ENCODE measurements around the gene PRRT1B.
"Not testable (repeated sequence)": the region's sequence is repeated elsewhere in the genome, so short reads cannot be mapped to it uniquely, and the experiment has no call there.

PRRT1B gene

GRCh38 chr9:131545786-131546335 is 538 bp downstream of the PRRT1B start:
- no peak for TF ChIP-seq CTCF (IDR thresholded peaks at IDR 0.05; ENCODE audit: insufficient read depth, low read length, poor library complexity, severe bottlenecking)
- no peak for TF ChIP-seq EZH2phosphoT487 (conservative IDR thresholded peaks at IDR 0.05; ENCODE audit: low read length)
- H3K36me3 ChIP-seq (ENCODE audit: low read length) = no peaks in the 10 kb centered on the region
- no peaks in the 10 kb centered on the region for H3F3A ChIP-seq (ENCODE audit: insufficient read depth)
- H2AFZ ChIP-seq (ENCODE audit: low read depth, low read length, severe bottlenecking) = no peak overlapping the region
- H3K9me2 ChIP-seq (replicated peaks; ENCODE audit: insufficient read depth, low read length) = no peaks in the 10 kb centered on the region
- no peaks in the 10 kb centered on the region for H3K79me2 ChIP-seq (ENCODE audit: insufficient read depth, low read length)
- no peaks in the 10 kb centered on the region for H4K20me1 ChIP-seq (ENCODE audit: low read depth, low read length)
- H3K4me2 ChIP-seq (ENCODE audit: low read depth, low read length, poor library complexity, severe bottlenecking) = no peak overlapping the region
- H3K27me3 ChIP-seq (ENCODE audit: low read length) = no peaks in the 10 kb centered on the region
- no peak overlapping the region for H3K9ac ChIP-seq (ENCODE audit: low read length)
- H3K27ac ChIP-seq (ENCODE audit: low read depth, low read length) = no peak overlapping the region
- no peak overlapping the region for H3K4me3 ChIP-seq (ENCODE audit: insufficient read depth, low read length, poor library complexity, severe bottlenecking)
- peaks cover 5% of the 10 kb centered on the region; the same call in 1 of the 2 replicates for H3K9me3 ChIP-seq (ENCODE audit: insufficient read depth, low read length)

- no peaks in the 10 kb centered on the region for H3F3A ChIP-seq (ENCODE audit: insufficient read depth)
- no peaks in the 10 kb centered on the region for H3K9me2 ChIP-seq (replicated peaks; ENCODE audit: insufficient read depth, low read length)
- no peaks in the 10 kb centered on the region for H3K36me3 ChIP-seq (ENCODE audit: low read length)
- H3K9me3 ChIP-seq (ENCODE audit: insufficient read depth, low read length) = peaks cover 5% of the 10 kb centered on the region; the same call in 1 of the 2 replicates
- H3K27ac ChIP-seq (ENCODE audit: low read depth, low read length) = no peak overlapping the region
- H4K20me1 ChIP-seq (ENCODE audit: low read depth, low read length) = no peaks in the 10 kb centered on the region
- TF ChIP-seq EZH2phosphoT487 (conservative IDR thresholded peaks at IDR 0.05; ENCODE audit: low read length) = no peak
- TF ChIP-seq CTCF (IDR thresholded peaks at IDR 0.05; ENCODE audit: insufficient read depth, low read length, poor library complexity, severe bottlenecking) = no peak
- no peak overlapping the region for H2AFZ ChIP-seq (ENCODE audit: low read depth, low read length, severe bottlenecking)
- no peaks in the 10 kb centered on the region for H3K27me3 ChIP-seq (ENCODE audit: low read length)
- H3K79me2 ChIP-seq (ENCODE audit: insufficient read depth, low read length) = no peaks in the 10 kb centered on the region
- H3K4me3 ChIP-seq (ENCODE audit: insufficient read depth, low read length, poor library complexity, severe bottlenecking) = no peak overlapping the region
- H3K4me2 ChIP-seq (ENCODE audit: low read depth, low read length, poor library complexity, severe bottlenecking) = no peak overlapping the region
- no peak overlapping the region for H3K9ac ChIP-seq (ENCODE audit: low read length)
Measured at GRCh38 chr9:131546336-131547084, 1.2 kb downstream of the PRRT1B start.

GRCh38 chr9:131549186-131549585 is 3.9 kb downstream of the PRRT1B start:
- H3F3A ChIP-seq (ENCODE audit: insufficient read depth); H3K79me2 ChIP-seq (ENCODE audit: insufficient read depth, low read length); H3K4me3 ChIP-seq (ENCODE audit: insufficient read depth, low read length, poor library complexity, severe bottlenecking); H3K9me2 ChIP-seq (replicated peaks; ENCODE audit: insufficient read depth, low read length); H3K27me3 ChIP-seq (ENCODE audit: low read length); H4K20me1 ChIP-seq (ENCODE audit: low read depth, low read length); H2AFZ ChIP-seq (ENCODE audit: low read depth, low read length, severe bottlenecking); H3K4me2 ChIP-seq (ENCODE audit: low read depth, low read length, poor library complexity, severe bottlenecking); H3K27ac ChIP-seq (ENCODE audit: low read depth, low read length); H3K36me3 ChIP-seq (ENCODE audit: low read length); H3K9me3 ChIP-seq (ENCODE audit: insufficient read depth, low read length); H3K9ac ChIP-seq (ENCODE audit: low read length): not testable (repeated sequence)

- not testable (repeated sequence) for H4K20me1 ChIP-seq (ENCODE audit: low read depth, low read length); H2AFZ ChIP-seq (ENCODE audit: low read depth, low read length, severe bottlenecking); H3K9me2 ChIP-seq (replicated peaks; ENCODE audit: insufficient read depth, low read length); H3F3A ChIP-seq (ENCODE audit: insufficient read depth); H3K9me3 ChIP-seq (ENCODE audit: insufficient read depth, low read length); H3K36me3 ChIP-seq (ENCODE audit: low read length); H3K79me2 ChIP-seq (ENCODE audit: insufficient read depth, low read length); H3K27me3 ChIP-seq (ENCODE audit: low read length); H3K27ac ChIP-seq (ENCODE audit: low read depth, low read length); H3K9ac ChIP-seq (ENCODE audit: low read length); H3K4me3 ChIP-seq (ENCODE audit: insufficient read depth, low read length, poor library complexity, severe bottlenecking); H3K4me2 ChIP-seq (ENCODE audit: low read depth, low read length, poor library complexity, severe bottlenecking)
Measured at GRCh38 chr9:131550465-131550864, 5.1 kb downstream of the PRRT1B start.
